Measurements from ENCODE around the gene PRKG1.

DNA sequence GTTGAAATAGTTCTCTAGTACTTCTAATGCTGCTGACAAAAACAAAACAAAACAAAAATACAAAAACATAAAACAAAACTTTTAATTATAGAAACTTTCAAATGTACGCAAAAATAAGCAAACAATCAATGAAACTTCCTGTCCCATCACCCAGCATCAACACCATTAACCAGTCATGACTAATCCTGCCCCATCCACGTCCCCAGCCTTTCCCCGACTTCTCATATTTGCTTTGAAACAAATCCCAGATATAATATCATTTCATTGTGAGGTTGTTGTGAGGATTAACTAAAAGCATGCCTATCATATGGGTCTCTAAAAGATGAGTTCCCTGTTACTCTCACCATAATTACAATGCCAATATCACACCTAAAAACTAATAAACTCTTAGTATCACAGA is 569.4 kb downstream of the PRKG1 start:
- no peak for TF ChIP-seq CTCF (IDR thresholded peaks at IDR 0.05)
- TF ChIP-seq POLR2A (IDR thresholded peaks at IDR 0.05), result no peak
